Measurements from ENCODE around the gene NTF4. TPM values are rescaled to one million over a fixed set of nuclear protein-coding genes. Genes with fewer than 3 reads are reported as not detected.
A peak's percentile ranks its signal among the peaks of the same experiment; 100 is the strongest.
"Not testable (repeated sequence)": the region's sequence is repeated elsewhere in the genome, so short reads cannot be mapped to it uniquely, and the experiment has no call there.

NTF4 gene
- polyA plus RNA-seq, 3 donors, result 2.4 to 2.7 (median 2.5) TPM

GRCh38 chr19:49091391-49092038, 26.9 kb upstream of the NTF4 start:
- no peak for DNase-seq (ENCODE audit: low read depth in 3 of 3, low spot score in 2 of 3)

- DNase-seq (ENCODE audit: low read depth in 3 of 3, low spot score in 2 of 3), result no peak
These were observed 21.7 kb upstream of the NTF4 start for GRCh38 chr19:49086296-49086695.

GRCh38 chr19:49085868-49086232, 21.2 kb upstream of the NTF4 start:
- DNase-seq (ENCODE audit: low read depth in 3 of 3, low spot score in 2 of 3), result no peak

- DNase-seq (ENCODE audit: low read depth in 3 of 3, low spot score in 2 of 3), result peak; percentile 96 to 98 (median 97)
These were observed 20.6 kb upstream of the NTF4 start, which contains the start of gene SNRNP70 for GRCh38 chr19:49085020-49085867. Gene SNRNP70, plus strand, starts transcription at chr19:49085451. Its CDS starts 964 bp downstream, at chr19:49086415.

GRCh38 chr19:49084206-49085019, 19.8 kb upstream of the NTF4 start:
- DNase-seq (ENCODE audit: low read depth in 3 of 3, low spot score in 2 of 3), result no peak

- DNase-seq (ENCODE audit: low read depth in 3 of 3, low spot score in 2 of 3), result no peak
These were observed 16.7 kb upstream of the NTF4 start for GRCh38 chr19:49081273-49081672.

GRCh38 chr19:49080392-49080791, 15.8 kb upstream of the NTF4 start:
- DNase-seq (ENCODE audit: low read depth in 3 of 3, low spot score in 2 of 3), result no peak

- not testable (repeated sequence) for DNase-seq (ENCODE audit: low read depth in 3 of 3, low spot score in 2 of 3)
These were observed 10.3 kb upstream of the NTF4 start for GRCh38 chr19:49074869-49075268.

GRCh38 chr19:49073514-49074378, 9.1 kb upstream of the NTF4 start:
- no peak for DNase-seq (ENCODE audit: low read depth in 3 of 3, low spot score in 2 of 3)

- DNase-seq (ENCODE audit: low read depth in 3 of 3, low spot score in 2 of 3), result no peak
These were observed 7.4 kb upstream of the NTF4 start for GRCh38 chr19:49071860-49072547.

- DNase-seq (ENCODE audit: low read depth in 3 of 3, low spot score in 2 of 3), result no peak
These were observed 5.8 kb upstream of the NTF4 start for GRCh38 chr19:49070416-49070815.

GRCh38 chr19:49069026-49069425, 4.4 kb upstream of the NTF4 start:
- DNase-seq (ENCODE audit: low read depth in 3 of 3, low spot score in 2 of 3), result no peak

GRCh38 chr19:49067554-49067953, 2.9 kb upstream of the NTF4 start:
- no peak for DNase-seq (ENCODE audit: low read depth in 3 of 3, low spot score in 2 of 3)

- DNase-seq (ENCODE audit: low read depth in 3 of 3, low spot score in 2 of 3), result no peak
These were observed 1.4 kb upstream of the NTF4 start for GRCh38 chr19:49065905-49066512.

GRCh38 chr19:49064029-49064629, 489 bp downstream of the NTF4 start:
- no peak for DNase-seq (ENCODE audit: low read depth in 3 of 3, low spot score in 2 of 3)

GRCh38 chr19:49061445-49061844, 3.2 kb downstream of the NTF4 start:
- DNase-seq (ENCODE audit: low read depth in 3 of 3, low spot score in 2 of 3), result no peak

- no peak for DNase-seq (ENCODE audit: low read depth in 3 of 3, low spot score in 2 of 3)
These were observed 3.6 kb downstream of the NTF4 start for GRCh38 chr19:49061000-49061399.

- DNase-seq (ENCODE audit: low read depth in 3 of 3, low spot score in 2 of 3), result no peak
These were observed 5.6 kb downstream of the NTF4 start for GRCh38 chr19:49059053-49059452.

GRCh38 chr19:49058562-49058961, 6.1 kb downstream of the NTF4 start:
- DNase-seq (ENCODE audit: low read depth in 3 of 3, low spot score in 2 of 3), result no peak
